T47D (cell line): ENCODE measurements around the gene PLXNA3.
A peak's percentile ranks its signal among the peaks of the same experiment; 100 is the strongest.

Experiments
- DNase-seq, 2 experiments: peaks; one replicate each; pipeline versions ENCODE4 v3.0.0 to v3.0.0-alpha.2; 2011 to 2012; ENCODE audit warnings: low read depth in 1 of 2, low spot score in 1 of 2
- JUND ChIP-seq: IDR thresholded peaks from 2 replicates; pipeline ENCODE4 v1.6.1; 2012; ENCODE audit warnings: low read depth
- in situ Hi-C: cut with HindIII; loops from 2 replicates; pipeline ENCODE4 v1.10.0; 2016; ENCODE audit warnings: low sequenced_read_pairs, low pct_unique_long_range_greater_than_20kb

The PLXNA3 gene

DNA sequence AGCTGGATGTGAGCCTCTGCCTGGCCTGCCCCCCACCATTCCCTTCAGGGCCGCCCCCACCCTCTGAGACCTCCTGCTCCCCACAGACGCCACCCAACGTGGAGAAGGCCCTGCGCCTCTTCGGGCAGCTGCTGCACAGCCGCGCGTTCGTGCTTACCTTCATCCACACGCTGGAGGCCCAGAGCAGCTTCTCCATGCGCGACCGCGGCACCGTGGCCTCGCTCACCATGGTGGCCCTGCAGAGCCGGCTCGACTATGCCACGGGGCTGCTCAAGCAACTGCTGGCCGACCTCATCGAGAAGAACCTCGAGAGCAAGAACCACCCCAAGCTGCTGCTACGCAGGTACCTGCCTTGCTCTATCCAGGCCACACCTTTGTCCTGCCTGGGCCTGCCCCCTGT, 10.1 kb downstream of the PLXNA3 start:
- DNase-seq: no peak
- no peak for TF ChIP-seq JUND
- in situ Hi-C loops: no loop called here

DNA sequence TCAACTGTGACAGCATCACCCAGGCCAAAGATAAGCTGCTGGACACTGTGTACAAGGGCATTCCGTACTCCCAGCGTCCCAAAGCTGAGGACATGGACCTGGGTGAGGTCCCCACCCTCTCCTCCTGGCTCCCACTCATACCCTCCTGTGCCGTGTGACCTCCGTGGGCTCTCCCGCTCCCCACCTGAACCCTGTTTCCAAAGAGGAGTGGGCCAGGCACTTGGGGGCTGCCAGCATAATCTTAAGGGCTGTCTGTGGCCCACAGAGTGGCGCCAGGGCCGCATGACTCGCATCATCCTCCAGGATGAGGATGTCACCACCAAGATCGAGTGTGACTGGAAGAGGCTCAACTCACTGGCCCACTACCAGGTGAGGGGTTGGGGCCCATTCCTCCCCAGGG, 11.0 kb downstream of the PLXNA3 start:
- DNase-seq: no peak
- TF ChIP-seq JUND: no peak
- in situ Hi-C loops: no loop called here

DNA sequence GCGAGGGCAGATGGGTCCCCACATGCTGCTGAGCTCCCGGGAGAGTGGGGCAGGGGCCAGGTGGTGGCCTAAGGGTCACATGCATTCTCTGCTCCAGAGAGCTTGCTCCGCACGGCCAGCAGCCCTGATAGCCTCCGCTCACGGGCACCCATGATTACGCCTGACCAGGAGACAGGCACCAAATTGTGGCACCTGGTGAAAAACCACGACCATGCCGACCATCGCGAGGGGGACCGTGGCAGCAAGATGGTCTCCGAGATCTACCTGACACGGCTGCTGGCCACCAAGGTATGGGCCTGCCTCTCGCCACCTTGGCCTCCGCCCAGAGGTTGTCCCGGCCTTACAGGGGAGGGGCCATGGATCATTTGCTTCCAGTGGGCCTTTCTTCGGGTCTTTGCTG, 11.8 kb downstream of the PLXNA3 start:
- no peak for DNase-seq
- in situ Hi-C loops: no loop called here
- TF ChIP-seq JUND: no peak

DNA sequence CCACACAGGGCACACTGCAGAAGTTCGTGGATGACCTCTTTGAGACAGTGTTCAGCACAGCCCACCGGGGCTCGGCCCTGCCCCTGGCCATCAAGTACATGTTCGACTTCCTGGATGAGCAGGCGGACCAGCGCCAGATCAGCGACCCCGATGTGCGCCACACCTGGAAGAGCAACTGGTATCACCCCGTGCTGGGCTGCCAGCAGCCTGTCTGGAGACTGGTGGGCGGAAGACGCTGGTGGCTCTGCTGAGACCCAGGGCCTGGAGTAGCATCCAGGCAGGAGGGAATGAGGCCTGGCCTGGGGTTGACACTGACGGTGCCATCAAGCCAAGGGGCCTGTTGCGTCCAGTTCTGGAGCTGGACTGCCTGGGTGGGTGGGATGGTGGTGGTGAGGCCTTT, 12.4 kb downstream of the PLXNA3 start:
- in situ Hi-C loops: no loop called here
- no peak for DNase-seq
- TF ChIP-seq JUND: no peak

DNA sequence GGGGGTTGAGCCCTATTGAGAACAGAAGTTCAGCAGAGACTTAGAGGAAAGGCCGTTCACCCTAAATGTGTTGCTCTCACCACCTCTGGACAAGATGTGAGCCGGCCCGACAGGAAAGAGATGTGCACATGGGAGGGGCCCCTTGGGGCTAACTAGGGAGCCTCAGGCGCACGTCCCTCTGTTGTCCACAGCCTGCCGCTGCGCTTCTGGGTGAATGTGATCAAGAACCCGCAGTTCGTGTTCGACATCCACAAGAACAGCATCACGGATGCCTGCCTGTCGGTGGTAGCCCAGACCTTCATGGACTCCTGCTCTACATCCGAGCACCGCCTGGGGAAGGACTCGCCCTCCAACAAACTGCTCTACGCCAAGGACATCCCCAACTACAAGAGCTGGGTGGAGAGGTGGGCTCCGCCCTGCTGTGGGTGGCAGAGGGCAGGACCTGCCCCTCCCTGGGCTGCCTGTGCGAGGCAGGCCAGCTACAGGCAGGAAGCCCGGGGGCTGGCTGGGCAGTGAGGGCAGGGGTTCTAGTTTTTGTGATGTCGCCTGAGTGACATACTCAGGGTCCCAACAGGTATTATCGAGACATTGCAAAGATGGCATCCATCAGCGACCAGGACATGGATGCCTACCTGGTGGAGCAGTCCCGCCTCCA, 13.0 kb downstream of the PLXNA3 start:
- TF ChIP-seq JUND: no peak
- in situ Hi-C loops: no loop called here
- no peak for DNase-seq

DNA sequence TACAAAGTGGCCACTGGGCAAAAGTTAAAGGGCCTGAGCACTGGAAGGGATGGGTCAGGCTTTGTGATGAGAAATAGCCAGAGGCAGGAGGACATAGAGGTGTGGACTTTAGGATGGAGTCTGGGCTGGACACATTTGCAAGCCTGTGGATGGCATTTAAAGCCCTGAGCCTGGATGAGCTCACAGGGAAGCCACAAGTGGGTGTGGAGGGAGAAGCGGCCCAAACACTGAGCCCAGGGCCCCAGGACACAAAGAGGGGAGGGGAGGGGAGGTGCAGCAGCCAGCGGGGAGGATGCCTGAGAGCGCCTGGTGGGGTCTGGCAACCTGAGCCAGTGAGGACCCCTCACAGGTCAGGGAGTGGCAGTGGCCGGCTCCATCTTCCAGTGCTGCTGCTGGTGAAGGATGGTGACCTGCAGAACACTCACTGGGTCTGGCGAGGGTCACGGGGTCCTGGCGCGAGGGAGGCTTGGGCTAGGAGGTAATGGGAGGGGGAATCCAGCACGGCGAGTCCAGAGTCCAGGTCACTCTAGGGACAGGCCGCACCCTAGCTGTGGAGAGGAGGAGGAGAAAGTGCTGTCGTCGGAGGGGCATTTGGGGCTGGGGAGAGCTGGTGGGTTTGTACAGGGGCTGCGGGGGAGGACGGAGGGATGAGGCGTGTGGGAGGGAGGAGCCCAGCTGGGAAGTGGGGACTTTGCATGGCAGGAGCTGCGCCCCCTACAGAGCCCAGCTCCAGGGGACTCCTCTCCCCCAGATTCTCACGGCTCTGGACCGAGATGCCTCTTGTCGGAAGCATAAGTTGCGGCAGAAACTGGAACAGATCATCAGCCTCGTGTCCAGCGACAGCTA, 14.0 kb downstream of the PLXNA3 start:
- in situ Hi-C loops: no loop called here
- no peak for DNase-seq
- TF ChIP-seq JUND: no peak

DNA sequence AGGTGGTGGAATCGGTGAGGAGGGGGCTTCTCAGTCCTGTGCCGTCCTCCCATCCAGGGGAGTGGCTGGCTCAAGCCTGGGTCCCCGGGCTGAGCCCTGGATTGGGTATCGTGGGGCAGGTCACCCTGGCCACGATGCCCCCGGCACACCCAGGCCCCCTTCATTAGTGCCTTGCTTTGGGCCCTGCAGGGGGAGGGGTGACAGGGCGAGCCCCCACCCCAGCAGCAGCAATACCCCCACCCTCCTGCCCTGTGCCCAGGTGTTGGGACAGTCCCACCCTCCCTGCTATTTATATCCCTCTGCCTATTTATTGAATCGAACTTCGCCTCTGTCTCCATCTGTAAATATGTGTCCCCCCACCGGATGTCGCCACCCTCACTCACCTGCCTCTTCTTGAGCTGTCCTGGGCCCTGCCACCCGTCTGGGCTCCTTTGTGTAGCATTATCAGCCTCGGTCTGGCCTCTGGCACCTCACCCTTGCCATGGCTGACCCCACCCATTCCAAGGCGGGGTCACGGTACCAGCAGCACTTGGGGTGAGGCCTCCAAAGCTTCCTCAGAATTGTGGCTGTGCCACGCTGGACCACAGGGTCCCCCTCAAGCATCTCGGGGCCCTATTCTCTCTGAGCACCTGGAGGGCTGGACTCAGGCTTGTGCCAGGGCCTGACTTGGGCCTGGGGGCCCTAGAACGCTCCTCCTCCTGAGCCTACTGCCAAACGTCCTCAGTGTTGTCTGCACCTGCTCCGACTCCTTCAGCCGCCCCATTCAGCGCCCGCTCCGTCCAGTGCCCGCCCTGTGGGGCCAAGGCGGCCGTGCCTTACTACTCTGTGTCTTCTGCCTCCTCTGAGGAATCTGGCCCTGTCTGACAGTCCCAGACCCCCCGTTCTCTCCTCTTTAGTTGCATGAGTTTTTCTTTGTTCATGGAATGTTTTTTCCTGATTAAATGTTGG, 14.9 kb downstream of the PLXNA3 start:
- no peak for TF ChIP-seq JUND
- in situ Hi-C loops: no loop called here
- DNase-seq: no peak

DNA sequence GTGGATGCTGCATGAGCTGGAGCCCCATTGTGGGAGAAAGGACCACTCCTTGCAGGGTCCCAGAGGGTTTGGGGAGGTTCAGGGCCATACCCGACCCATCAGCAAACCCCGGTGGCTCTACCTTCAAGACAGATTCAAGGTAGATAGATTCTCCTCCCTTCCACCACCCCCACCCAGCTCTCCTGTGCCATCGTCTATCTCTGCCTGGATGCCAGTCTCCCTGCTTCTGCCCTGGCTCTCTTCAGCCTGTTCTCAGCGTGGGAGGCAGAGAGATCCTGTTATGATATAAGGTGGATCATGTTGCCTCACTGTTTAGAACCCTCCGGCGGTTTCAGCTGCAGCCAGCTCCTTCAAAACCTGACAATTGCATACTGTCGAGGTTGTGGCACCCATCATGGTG, 15.6 kb downstream of the PLXNA3 start:
- DNase-seq: peak in 1 of 2 experiments; percentile 49
- TF ChIP-seq JUND: no peak
- in situ Hi-C loops: no loop called here

DNA sequence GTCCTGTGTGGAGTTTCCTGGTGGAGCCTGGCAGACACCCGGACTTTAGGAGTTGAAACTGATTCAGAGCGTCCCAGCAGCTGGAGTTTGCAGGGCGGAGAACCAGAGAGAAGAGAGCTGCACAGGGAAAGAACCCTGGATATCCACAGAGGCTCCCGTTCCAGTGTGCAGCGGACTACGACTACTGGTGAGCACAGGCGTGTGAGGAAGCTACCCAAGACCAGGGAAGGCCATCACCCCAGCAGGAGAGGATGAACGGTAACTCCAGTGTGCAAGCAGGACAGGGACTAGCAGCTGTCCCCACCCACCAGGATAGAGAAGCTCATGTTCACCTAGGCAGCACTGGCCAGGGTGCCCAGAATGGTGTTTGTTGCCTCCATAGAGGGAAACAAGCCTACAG, 18.7 kb downstream of the PLXNA3 start:
- DNase-seq: no peak
- in situ Hi-C loops: no loop called here
- no peak for TF ChIP-seq JUND

DNA sequence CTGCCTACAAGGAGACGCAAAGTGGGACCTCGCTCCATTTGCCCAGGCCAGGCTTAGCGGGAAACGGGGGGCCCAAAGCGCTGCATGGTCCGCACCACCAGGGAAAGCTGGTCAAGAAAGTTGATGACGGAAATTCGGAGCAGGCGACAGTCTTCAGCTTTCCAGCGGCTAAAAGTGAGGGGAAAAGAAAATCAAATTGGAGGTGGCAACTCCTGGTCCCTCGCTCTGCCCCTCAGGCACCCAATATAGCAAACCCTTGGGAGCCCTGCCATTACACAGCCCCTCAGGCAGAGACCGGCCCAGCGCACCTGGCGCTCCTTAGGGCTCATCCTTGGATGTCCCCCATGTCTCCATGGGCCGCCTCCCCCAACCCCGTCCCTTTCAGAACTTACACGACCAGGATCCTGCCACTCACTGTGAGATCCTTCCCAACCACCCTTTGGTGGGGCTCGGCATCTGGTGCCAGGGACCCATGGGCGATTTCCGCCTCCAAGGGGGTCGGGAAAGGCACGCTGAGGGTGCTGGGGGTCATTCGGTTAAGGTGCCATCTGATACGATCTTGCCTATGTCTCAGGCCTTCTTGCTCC, 19.9 kb downstream of the PLXNA3 start:
- no peak for TF ChIP-seq JUND
- in situ Hi-C loops: no loop called here
- DNase-seq: no peak

DNA sequence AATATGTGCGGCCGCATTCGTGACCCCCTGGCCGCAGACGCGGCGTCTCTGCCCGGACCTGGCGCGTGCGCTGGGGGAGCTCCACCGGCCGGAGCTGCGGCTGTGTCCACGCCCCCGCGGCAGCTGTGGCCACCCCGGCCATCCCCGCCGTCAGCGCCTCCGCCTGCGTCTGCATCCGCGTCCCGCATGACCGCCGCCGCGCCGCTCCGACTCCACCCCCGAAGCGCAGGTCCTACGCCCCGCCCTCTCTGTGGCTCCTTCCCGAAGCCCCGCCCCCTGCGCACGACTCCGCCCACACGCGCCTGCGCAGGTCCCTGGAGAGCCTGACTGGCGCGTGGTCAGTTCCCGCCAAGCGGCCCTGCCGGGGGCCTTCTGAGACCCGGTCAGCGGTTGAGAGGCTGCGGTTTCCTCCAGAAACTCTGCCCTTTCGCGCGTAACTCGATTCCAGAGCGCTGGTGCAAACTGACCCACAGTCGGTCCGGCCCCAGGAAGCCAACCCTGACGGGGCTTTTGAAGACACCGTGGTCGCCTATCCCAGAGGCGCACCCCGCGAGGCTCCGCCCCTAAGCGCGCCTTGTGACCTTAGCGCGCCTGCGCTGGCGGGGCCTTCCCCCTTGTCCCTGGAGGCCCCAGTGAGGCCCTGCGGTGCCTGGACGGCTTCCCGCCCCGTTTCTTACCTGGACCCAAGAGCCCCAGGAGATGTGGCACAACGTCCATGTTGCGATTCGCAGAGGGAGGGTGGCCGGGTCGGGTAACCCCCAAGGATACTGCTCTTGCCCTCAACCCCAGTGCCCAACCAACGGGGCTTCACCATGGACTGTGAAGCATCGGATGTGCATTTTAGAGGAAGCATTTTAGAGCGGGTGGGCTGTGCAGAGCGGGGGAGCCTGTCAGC, 20.9 kb downstream of the PLXNA3 start, which contains the start of gene LAGE3:
LAGE3 (minus strand) TSS at position 554 of the 895 bp plus-strand sequence; CDS start at position 188, 366 bp downstream.
- TF ChIP-seq JUND: no peak
- DNase-seq: peak; percentile 60 to 89
- in situ Hi-C loops: no loop called here
